ENCODE results near the gene STX8. TPM values are rescaled to one million over a fixed set of nuclear protein-coding genes. Genes with fewer than 3 reads are reported as not detected.

STX8 gene
- total RNA-seq, 1 donor from 2014 or later, result 76.4 TPM

GRCh38 chr17:9307313-9307998 lies 268.2 kb downstream of the STX8 start:
- intact Hi-C loops (cut with micrococcal nuclease), result no loop called here

GRCh38 chr17:9306086-9306485 lies 269.5 kb downstream of the STX8 start:
- intact Hi-C loops (cut with micrococcal nuclease), result no loop called here

- intact Hi-C loops (cut with micrococcal nuclease), result no loop called here
Measured at GRCh38 chr17:9299695-9300094, 275.9 kb downstream of the STX8 start.

- intact Hi-C loops (cut with micrococcal nuclease), result no loop called here
Measured at GRCh38 chr17:9298776-9299295, 276.8 kb downstream of the STX8 start.

GRCh38 chr17:9298135-9298534 lies 277.5 kb downstream of the STX8 start:
- intact Hi-C loops (cut with micrococcal nuclease), result no loop called here

- intact Hi-C loops (cut with micrococcal nuclease), result loop anchor here (5.0 kb wide), 1 partner anchor 302 kb away; no protein-coding TSS in a partner anchor
Measured at GRCh38 chr17:9294661-9295210, 280.9 kb downstream of the STX8 start.

GRCh38 chr17:9292561-9292941 lies 283.1 kb downstream of the STX8 start:
- intact Hi-C loops (cut with micrococcal nuclease), result loop anchor here (1.0 to 5.0 kb wide), 2 partner anchors 177 to 300 kb away; no protein-coding TSS in a partner anchor

- intact Hi-C loops (cut with micrococcal nuclease), result loop anchor here (1.0 to 5.0 kb wide), 2 partner anchors 177 to 300 kb away; no protein-coding TSS in a partner anchor
Measured at GRCh38 chr17:9291912-9292560, 283.6 kb downstream of the STX8 start.

- intact Hi-C loops (cut with micrococcal nuclease), result loop anchor here (1.0 to 5.0 kb wide), 2 partner anchors 16 to 298 kb away; no protein-coding TSS in a partner anchor
Measured at GRCh38 chr17:9290226-9290613, 285.4 kb downstream of the STX8 start.

GRCh38 chr17:9287306-9287705 lies 288.3 kb downstream of the STX8 start:
- intact Hi-C loops (cut with micrococcal nuclease), result no loop called here

GRCh38 chr17:9286434-9286833 lies 289.2 kb downstream of the STX8 start:
- intact Hi-C loops (cut with micrococcal nuclease), result no loop called here

GRCh38 chr17:9285602-9286427 lies 289.8 kb downstream of the STX8 start:
- intact Hi-C loops (cut with micrococcal nuclease), result no loop called here

GRCh38 chr17:9284884-9285283 lies 290.7 kb downstream of the STX8 start:
- intact Hi-C loops (cut with micrococcal nuclease), result no loop called here

GRCh38 chr17:9283909-9284308 lies 291.7 kb downstream of the STX8 start:
- intact Hi-C loops (cut with micrococcal nuclease), result no loop called here

GRCh38 chr17:9279893-9280292 lies 295.7 kb downstream of the STX8 start:
- intact Hi-C loops (cut with micrococcal nuclease), result loop anchor here (10.0 kb wide), 1 partner anchor 245 kb away; no protein-coding TSS in a partner anchor

GRCh38 chr17:9274973-9275372 lies 300.6 kb downstream of the STX8 start:
- intact Hi-C loops (cut with micrococcal nuclease), result loop anchor here (1.0 to 10.0 kb wide), 2 partner anchors 15 to 250 kb away; no protein-coding TSS in a partner anchor

GRCh38 chr17:9273428-9274391 lies 301.9 kb downstream of the STX8 start:
- intact Hi-C loops (cut with micrococcal nuclease), result loop anchor here (1.0 to 10.0 kb wide), 2 partner anchors 17 to 251 kb away; no protein-coding TSS in a partner anchor

GRCh38 chr17:9272501-9273200 lies 303.0 kb downstream of the STX8 start:
- intact Hi-C loops (cut with micrococcal nuclease), result loop anchor here (10.0 kb wide), 1 partner anchor 252 kb away; no protein-coding TSS in a partner anchor

- intact Hi-C loops (cut with micrococcal nuclease), result loop anchor here (10.0 kb wide), 1 partner anchor 253 kb away; no protein-coding TSS in a partner anchor
Measured at GRCh38 chr17:9271989-9272388, 303.6 kb downstream of the STX8 start.
